Choroid plexus epithelial cell (primary cell): ENCODE results near the gene ABHD5.

ENCODE experiments used
- DNase-seq: peaks from one replicate; pipeline ENCODE4 v3.0.0-alpha.2; 2010; ENCODE audit warnings: low read depth
- H3K4me3 ChIP-seq: 2 replicates; pipeline ENCODE4 v1.5.1; 2011; ENCODE audit warnings: low read depth, mild to moderate bottlenecking, control low read depth, low read length, moderate library complexity
- TF ChIP-seq, protein P1 (sequence below): conservative IDR thresholded peaks from 2 replicates; pipeline ENCODE4 v1.5.1; 2011; ENCODE audit warnings: low read depth, mild to moderate bottlenecking, control low read depth, inconsistent platforms, low read length, moderate library complexity

Gene ABHD5

DNA sequence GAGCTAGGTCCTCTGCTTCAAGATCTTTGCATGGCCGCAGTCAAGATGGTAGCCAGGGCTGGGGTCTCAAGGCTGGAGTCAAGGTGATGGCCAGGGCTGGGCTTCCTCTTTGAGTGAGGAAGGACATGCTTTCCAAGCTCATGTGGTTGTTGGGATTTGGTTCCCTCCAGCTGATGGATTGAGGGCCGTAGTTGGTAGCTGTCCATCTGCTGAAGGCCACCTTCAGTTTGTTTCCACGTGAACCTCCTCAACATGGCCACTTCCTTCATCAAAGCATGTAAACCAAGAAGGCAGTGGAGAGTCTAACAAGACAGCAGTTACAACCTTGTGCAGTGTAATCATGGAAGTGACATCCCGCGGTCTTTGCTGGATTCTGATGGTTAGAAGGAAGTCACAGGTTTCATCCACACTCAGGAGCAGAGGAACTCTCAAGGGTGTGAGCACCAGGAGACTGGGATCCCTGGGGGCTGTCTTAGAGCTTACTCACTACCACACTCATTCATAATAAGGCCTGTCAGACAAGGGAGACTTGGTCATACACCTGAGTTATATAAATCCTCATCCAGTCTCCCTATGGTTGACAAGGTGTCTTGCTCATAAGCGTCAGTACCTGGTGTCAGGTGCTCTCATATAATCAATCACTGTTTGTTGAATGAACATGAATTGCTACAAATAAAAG is 42.1 kb downstream of the ABHD5 start:
- H3K4me3 ChIP-seq = no peak overlapping the region
- no peak for DNase-seq
- TF ChIP-seq, protein P1, sequence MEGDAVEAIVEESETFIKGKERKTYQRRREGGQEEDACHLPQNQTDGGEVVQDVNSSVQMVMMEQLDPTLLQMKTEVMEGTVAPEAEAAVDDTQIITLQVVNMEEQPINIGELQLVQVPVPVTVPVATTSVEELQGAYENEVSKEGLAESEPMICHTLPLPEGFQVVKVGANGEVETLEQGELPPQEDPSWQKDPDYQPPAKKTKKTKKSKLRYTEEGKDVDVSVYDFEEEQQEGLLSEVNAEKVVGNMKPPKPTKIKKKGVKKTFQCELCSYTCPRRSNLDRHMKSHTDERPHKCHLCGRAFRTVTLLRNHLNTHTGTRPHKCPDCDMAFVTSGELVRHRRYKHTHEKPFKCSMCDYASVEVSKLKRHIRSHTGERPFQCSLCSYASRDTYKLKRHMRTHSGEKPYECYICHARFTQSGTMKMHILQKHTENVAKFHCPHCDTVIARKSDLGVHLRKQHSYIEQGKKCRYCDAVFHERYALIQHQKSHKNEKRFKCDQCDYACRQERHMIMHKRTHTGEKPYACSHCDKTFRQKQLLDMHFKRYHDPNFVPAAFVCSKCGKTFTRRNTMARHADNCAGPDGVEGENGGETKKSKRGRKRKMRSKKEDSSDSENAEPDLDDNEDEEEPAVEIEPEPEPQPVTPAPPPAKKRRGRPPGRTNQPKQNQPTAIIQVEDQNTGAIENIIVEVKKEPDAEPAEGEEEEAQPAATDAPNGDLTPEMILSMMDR = no peak

DNA sequence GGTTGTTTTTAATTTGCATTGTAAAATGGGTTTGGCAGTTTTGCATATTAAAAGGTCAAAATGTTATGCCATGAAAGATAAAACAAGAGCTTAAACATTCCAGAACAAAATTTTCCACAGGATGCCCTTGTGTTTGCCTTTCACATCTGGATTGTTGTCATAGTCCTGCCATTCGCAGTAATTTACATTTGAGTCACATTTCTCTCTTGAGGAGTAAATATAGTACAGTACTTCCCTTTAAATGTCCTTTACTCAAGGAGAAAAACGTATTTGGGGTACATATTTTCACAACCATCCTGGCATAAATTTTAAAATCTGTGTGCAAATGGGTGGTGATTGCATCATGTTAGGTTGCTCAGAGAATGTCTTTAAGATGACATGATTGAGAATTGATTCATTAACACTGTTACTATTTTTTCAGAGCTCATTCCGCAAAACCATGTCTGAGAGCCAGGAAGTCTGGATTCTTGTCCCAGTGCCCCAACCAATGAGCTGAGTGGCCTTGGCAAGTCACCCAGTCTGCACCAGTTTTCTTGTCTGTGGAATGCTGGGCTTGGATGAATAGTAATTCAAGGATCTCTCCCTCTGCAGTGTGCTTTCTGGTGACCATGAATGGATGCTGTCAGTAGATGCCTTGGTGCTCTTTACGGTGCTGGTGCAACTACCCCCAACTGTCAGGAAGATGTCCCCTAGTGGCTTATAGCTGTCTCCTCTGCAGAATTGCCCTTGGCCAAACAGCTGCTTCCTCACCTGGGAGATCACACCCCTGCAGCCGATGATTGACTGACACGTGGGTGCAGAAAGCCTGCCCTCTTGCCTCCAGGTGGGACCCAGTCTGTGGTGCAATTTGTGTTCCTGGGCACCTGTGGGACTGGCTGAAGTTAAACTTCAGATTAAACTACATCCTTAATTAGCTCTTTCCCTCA is 43.0 kb downstream of the ABHD5 start:
- peak; percentile 34 for DNase-seq

DNA sequence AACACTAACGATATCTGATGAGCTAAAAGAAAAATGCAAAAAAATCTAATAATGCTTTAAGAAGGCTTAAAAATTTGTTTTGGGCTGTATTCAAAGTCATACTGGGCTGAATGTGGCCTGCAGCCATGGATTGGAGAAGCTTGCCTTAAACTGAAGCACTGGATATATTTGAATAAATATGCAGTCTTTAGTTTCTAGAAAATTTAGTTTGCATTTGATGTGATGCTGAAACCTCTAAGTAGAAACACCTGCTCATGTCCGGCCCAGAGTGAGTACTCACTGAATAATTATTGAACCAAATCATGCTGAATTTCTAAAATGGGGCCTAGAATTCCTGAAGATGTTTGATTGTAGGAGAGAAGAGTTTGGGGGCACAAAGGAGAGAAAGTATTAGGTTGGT is 43.9 kb downstream of the ABHD5 start:
- no peak for DNase-seq
- no peak overlapping the region for H3K4me3 ChIP-seq
- TF ChIP-seq, protein P1 = no peak

More for the DNA sequence above, 43.0 kb downstream of the ABHD5 start:
- TF ChIP-seq, protein P1 = no peak
- no peak overlapping the region for H3K4me3 ChIP-seq

DNA sequence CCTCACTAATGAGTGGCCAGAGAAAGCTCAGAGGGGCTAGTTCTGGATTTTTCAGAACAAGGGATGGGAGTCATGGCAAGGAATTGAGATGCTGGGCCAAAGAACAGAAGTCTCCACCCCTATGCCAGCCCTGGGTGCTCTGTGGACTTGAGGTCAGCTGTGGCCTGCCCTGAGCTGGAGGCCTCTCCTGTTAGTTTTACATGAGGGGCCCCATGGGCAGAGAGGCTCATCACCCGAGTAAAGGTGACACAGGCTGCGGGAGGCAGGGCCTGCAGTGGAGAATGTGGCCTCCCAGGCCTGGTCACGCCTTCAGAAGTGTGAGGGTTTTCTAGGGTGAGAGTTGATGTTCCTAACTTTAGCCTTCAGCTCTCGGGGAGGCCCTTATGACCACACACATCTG is 44.9 kb downstream of the ABHD5 start:
- TF ChIP-seq, protein P1 = no peak
- H3K4me3 ChIP-seq = no peak overlapping the region
- DNase-seq = no peak

DNA sequence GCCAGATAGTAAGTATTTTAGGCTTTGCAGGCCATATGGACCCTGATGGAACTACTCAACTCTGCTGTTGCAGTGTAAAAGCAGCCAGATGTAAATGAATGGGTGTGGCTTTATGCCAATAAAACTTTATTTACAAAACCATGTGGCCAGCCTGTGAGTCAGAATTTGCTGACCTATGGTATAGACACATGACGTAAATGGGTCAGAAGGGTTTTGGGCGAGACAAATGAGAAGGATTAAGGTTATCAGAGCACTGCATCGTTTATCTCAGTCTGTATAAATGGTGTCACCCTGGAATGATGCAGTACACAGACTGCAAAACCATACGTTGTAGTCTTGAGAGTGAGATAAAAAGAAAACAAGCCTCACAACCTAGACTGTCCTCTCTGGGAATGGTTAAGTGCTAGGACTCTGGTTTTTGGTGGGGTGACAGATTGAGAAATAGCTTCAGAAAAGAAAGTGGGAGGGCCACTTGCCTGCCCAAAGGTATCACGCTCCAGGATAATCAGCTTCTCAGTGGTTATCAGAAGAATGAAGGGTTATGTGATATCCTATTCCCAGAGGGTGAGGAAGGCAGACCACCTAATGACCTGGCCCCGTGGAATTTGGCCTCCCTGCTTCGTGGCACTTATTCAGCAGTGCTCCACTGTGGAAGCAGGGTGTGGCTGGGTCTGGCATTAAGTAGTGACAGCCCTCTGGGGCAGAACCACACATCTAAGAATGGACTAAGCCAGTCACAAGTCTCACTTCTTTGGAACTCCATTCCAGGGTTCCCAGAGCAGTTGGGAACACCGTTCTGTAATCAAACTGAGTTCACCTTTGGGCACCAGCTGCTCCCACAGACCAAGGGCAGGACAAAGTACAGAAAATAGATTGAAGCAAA is 46.1 kb downstream of the ABHD5 start:
- TF ChIP-seq, protein P1 = no peak
- no peak overlapping the region for H3K4me3 ChIP-seq
- peak; percentile 43 for DNase-seq

DNA sequence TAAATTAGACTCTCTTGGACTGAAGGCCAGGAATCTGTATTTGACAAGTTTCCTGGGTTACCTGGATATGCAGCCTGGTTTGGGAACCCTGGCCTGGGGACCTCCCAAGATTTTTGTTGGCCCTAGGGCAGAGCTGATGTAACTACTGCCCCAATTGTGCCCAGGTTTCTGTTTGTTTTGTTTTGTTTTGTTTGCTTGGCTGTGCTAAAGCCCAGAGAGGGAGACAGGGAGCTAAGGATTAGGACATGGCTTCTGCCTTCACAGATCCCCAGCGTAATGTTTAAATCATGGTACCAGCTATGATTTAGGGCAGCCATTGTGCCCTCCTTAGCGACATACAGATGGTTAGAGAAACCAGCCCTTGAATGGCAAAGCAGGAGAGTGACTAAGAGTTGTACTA is 47.6 kb downstream of the ABHD5 start:
- no peak overlapping the region for H3K4me3 ChIP-seq
- DNase-seq = no peak
- TF ChIP-seq, protein P1 = no peak
